H1 (cell line): ENCODE data around the gene MYBL2. TPM values are rescaled to one million over a fixed set of nuclear protein-coding genes. Genes with fewer than 3 reads are reported as not detected.

Experiments
- CTCF ChIA-PET: fragments of 300-600 bp; sonication (Branson Sonifier 250); formaldehyde crosslinking; loops from one replicate; lab custom pipeline; 2021; ENCODE audit not compliant: partially characterized antibody; lab: Charles Lee
- POLR2A ChIA-PET: fragments of 300-600 bp; sonication (Branson Sonifier 250); formaldehyde crosslinking; loops from one replicate; lab custom pipeline; 2021; ENCODE audit warnings: inconsistent platforms; ENCODE audit not compliant: partially characterized antibody; lab: Charles Lee
- DNase-seq, 2 experiments: peaks; one replicate each; pipeline versions ENCODE4 v3.0.0 to v3.0.0-alpha.2; 2010 to 2022; ENCODE audit warnings: low spot score in 2 of 2, low read depth in 1 of 2, mixed read lengths in 1 of 2
- FAIRE-seq: peaks from 2 replicates; lab custom pipeline; 2011; peaks lifted over from hg19 to GRCh38; lab: Jason Lieb, UNC
- H2AFZ ChIP-seq: 2 replicates; pipeline ENCODE4 v1.8.1; 2012; ENCODE audit warnings: low read length, inconsistent platforms
- H2AK5ac ChIP-seq: 2 replicates; pipeline ENCODE4 v1.6.1; 2013; ENCODE audit warnings: low read depth, low read length
- H2BK120ac ChIP-seq: replicated peaks from 2 replicates; pipeline ENCODE3; 2013; ENCODE audit warnings: low read depth, low read length, inconsistent platforms
- H2BK12ac ChIP-seq: 2 replicates; pipeline ENCODE4 v1.6.1; 2013; ENCODE audit warnings: low read depth, low read length
- H2BK15ac ChIP-seq: 2 replicates; pipeline ENCODE4 v1.6.1; 2013; ENCODE audit warnings: low read length
- H2BK20ac ChIP-seq: 2 replicates; pipeline ENCODE4 v1.6.1; 2013; ENCODE audit warnings: low read length
- H2BK5ac ChIP-seq: 2 replicates; pipeline ENCODE4 v1.6.1; 2013; ENCODE audit warnings: low read depth, low read length
- H3K14ac ChIP-seq: 2 replicates; pipeline ENCODE4 v1.6.1; 2013; ENCODE audit warnings: inconsistent platforms; ENCODE audit not compliant: insufficient read length
- H3K18ac ChIP-seq: 2 replicates; pipeline ENCODE4 v1.6.1; 2013; ENCODE audit warnings: low read length; ENCODE audit errors: extremely low read depth
- H3K23ac ChIP-seq: 2 replicates; pipeline ENCODE4 v1.6.1; 2013; ENCODE audit warnings: inconsistent platforms; ENCODE audit not compliant: insufficient read length
- H3K23me2 ChIP-seq: 2 replicates; pipeline ENCODE4 v1.6.1; 2013; ENCODE audit warnings: low read depth, low read length
- H3K27ac ChIP-seq: 2 replicates; pipeline ENCODE4 v1.6.1; 2011; ENCODE audit warnings: low read depth, low read length, inconsistent platforms
- H3K27me3 ChIP-seq, 4 experiments: replicated peaks in 1 of 4; 1 replicate in 1 of 4; 2 replicates in 3 of 4; pipeline versions ENCODE4 v1.6.1 to v1.8.1; 2011 to 2013; ENCODE audit warnings: low read length in 3 of 4, mild to moderate bottlenecking in 3 of 4, inconsistent platforms in 2 of 4, mixed read lengths in 2 of 4, moderate library complexity in 1 of 4; ENCODE audit not compliant: control insufficient read depth in 3 of 4, insufficient read depth in 3 of 4; ENCODE audit errors: extremely low read depth in 1 of 4
- H3K36me3 ChIP-seq, 4 experiments: 2 replicates each; pipeline versions ENCODE4 v1.6.1 to v1.8.1; 2011 to 2013; ENCODE audit warnings: mild to moderate bottlenecking in 4 of 4, low read length in 3 of 4, moderate library complexity in 2 of 4, control low read depth in 1 of 4, inconsistent platforms in 1 of 4; ENCODE audit not compliant: insufficient read depth in 4 of 4, control insufficient read depth in 2 of 4
- H3K4ac ChIP-seq: replicated peaks from 2 replicates; pipeline ENCODE3; 2013; ENCODE audit warnings: low read length, low read depth, mixed read lengths, inconsistent platforms; ENCODE audit not compliant: insufficient read length
- H3K4me1 ChIP-seq, 4 experiments: replicated peaks in 1 of 4; 1 replicate in 1 of 4; 2 replicates in 3 of 4; pipeline versions ENCODE4 v1.6.1 to v1.8.1; 2011 to 2013; ENCODE audit warnings: low read length in 3 of 4, inconsistent platforms in 2 of 4, mixed read lengths in 1 of 4; ENCODE audit not compliant: insufficient read depth in 4 of 4, control insufficient read depth in 3 of 4
- H3K4me2 ChIP-seq, 2 experiments: 2 replicates each; pipeline versions ENCODE4 v1.6.1 to v1.8.1; 2011 to 2013; ENCODE audit warnings: low read depth in 2 of 2, low read length in 2 of 2, control low read depth in 1 of 2, inconsistent platforms in 1 of 2, mild to moderate bottlenecking in 1 of 2; ENCODE audit not compliant: insufficient read depth in 1 of 2
- H3K4me3 ChIP-seq, 4 experiments: fragments of 200-600, 300-600 bp in 1 of 4; sonication (generic), shearing (Covaris generic), sonication (Bioruptor Twin) in 1 of 4; 2 replicates each; pipeline versions ENCODE4 v1.5.1 to v1.8.1; 2011 to 2016; ENCODE audit warnings: low read length in 4 of 4, low read depth in 3 of 4, control low read depth in 2 of 4, inconsistent platforms in 2 of 4, mild to moderate bottlenecking in 2 of 4, mixed read lengths in 1 of 4, moderate library complexity in 1 of 4; ENCODE audit not compliant: insufficient read depth in 2 of 4; ENCODE audit errors: extremely low read depth in 1 of 4
- H3K56ac ChIP-seq: replicated peaks from 2 replicates; pipeline ENCODE3; 2013; ENCODE audit warnings: low read depth, mild to moderate bottlenecking, mixed read lengths, low read length, inconsistent platforms; ENCODE audit not compliant: insufficient read length
- H3K79me1 ChIP-seq: 2 replicates; pipeline ENCODE4 v1.6.1; 2013; ENCODE audit warnings: low read depth, low read length, control low read depth
- H3K79me2 ChIP-seq, 2 experiments: 2 replicates each; pipeline versions ENCODE4 v1.6.1 to v1.8.1; 2012 to 2013; ENCODE audit warnings: low read length in 2 of 2, mild to moderate bottlenecking in 2 of 2, inconsistent platforms in 1 of 2; ENCODE audit not compliant: insufficient read depth in 2 of 2, control insufficient read depth in 1 of 2
- H3K9ac ChIP-seq, 4 experiments: replicated peaks in 1 of 4; 1 replicate in 1 of 4; 2 replicates in 3 of 4; pipeline versions ENCODE4 v1.6.1 to v1.8.1; 2011 to 2013; ENCODE audit warnings: low read depth in 3 of 4, low read length in 3 of 4, control low read depth in 2 of 4, mild to moderate bottlenecking in 2 of 4, moderate library complexity in 2 of 4, inconsistent platforms in 1 of 4; ENCODE audit errors: extremely low read depth in 1 of 4
- H3K9me3 ChIP-seq, 2 experiments: 2 replicates each; pipeline versions ENCODE4 v1.6.1 to v1.8.1; 2012 to 2013; ENCODE audit warnings: mild to moderate bottlenecking in 2 of 2, moderate library complexity in 2 of 2, control low read depth in 1 of 2, inconsistent platforms in 1 of 2, low read depth in 1 of 2, low read length in 1 of 2, mixed read lengths in 1 of 2; ENCODE audit not compliant: insufficient read depth in 2 of 2
- H4K20me1 ChIP-seq, 2 experiments: replicated peaks in 1 of 2; 2 replicates each; pipeline versions ENCODE3 to v1.8.1; 2011 to 2013; ENCODE audit warnings: inconsistent platforms in 2 of 2, low read length in 2 of 2, mild to moderate bottlenecking in 1 of 2; ENCODE audit not compliant: insufficient read depth in 2 of 2, control insufficient read depth in 1 of 2
- H4K5ac ChIP-seq: 2 replicates; pipeline ENCODE4 v1.6.1; 2013; ENCODE audit warnings: low read length, low read depth, mixed read lengths, inconsistent platforms; ENCODE audit not compliant: insufficient read length
- H4K8ac ChIP-seq: 2 replicates; pipeline ENCODE4 v1.8.0; 2013; ENCODE audit warnings: mild to moderate bottlenecking, moderate library complexity, low read length, inconsistent platforms; ENCODE audit not compliant: insufficient read depth; ENCODE audit errors: extremely low read depth
- H4K91ac ChIP-seq: replicated peaks from 2 replicates; pipeline ENCODE3; 2013; ENCODE audit warnings: low read length, mixed read lengths, inconsistent platforms; ENCODE audit not compliant: insufficient read length
- ASH2L ChIP-seq: fragments of 200-600, 300-600 bp; sonication (generic); IDR thresholded peaks from one replicate; pipeline ENCODE4 v1.7.1; 2017; ENCODE audit warnings: low read length
- CBX5 ChIP-seq: fragments of 300-800, 300-1000 bp; sonication (generic); IDR thresholded peaks from 2 replicates; pipeline ENCODE4 v1.7.1; 2016; ENCODE audit warnings: antibody characterized with exemption, low read length, low read depth
- CTBP2 ChIP-seq: IDR thresholded peaks from 2 replicates; pipeline ENCODE4 v1.7.0; 2011; ENCODE audit warnings: borderline replicate concordance, mild to moderate bottlenecking, moderate library complexity, mixed read lengths, low read length; ENCODE audit not compliant: insufficient read depth, insufficient read length
- FOSL1 ChIP-seq: IDR thresholded peaks from 2 replicates; pipeline ENCODE4 v1.6.1; 2011; ENCODE audit warnings: mild to moderate bottlenecking, low read depth, low read length, moderate library complexity; ENCODE audit not compliant: insufficient read depth
- JUN ChIP-seq: IDR thresholded peaks from 2 replicates; pipeline ENCODE4 v1.6.1; 2011; ENCODE audit warnings: low read depth, mild to moderate bottlenecking, improper control_type of control experiment, low read length
- JUND ChIP-seq: IDR thresholded peaks from 2 replicates; pipeline ENCODE4 v1.6.1; 2011; ENCODE audit warnings: mild to moderate bottlenecking, improper control_type of control experiment, low read length
- KDM4A ChIP-seq: IDR thresholded peaks from one replicate; pipeline ENCODE4 v1.7.1; 2012; ENCODE audit warnings: low read depth, mild to moderate bottlenecking, moderate library complexity, low read length, inconsistent platforms; ENCODE audit not compliant: severe bottlenecking
- MAX ChIP-seq: IDR thresholded peaks from 2 replicates; pipeline ENCODE4 v1.6.1; 2012; ENCODE audit warnings: inconsistent platforms
- PHF8 ChIP-seq: fragments of 200-600 bp; sonication (generic); conservative IDR thresholded peaks from 2 replicates; pipeline ENCODE4 v1.7.1; 2012; ENCODE audit warnings: low read depth, mild to moderate bottlenecking, inconsistent platforms, low read length, moderate library complexity
- POLR2A ChIP-seq, 2 experiments: IDR thresholded peaks; 1 replicate in 1 of 2; 2 replicates in 1 of 2; pipeline ENCODE4 v1.6.1; 2011; ENCODE audit warnings: low read depth in 2 of 2, low read length in 2 of 2, mild to moderate bottlenecking in 2 of 2; ENCODE audit errors: control extremely low read depth in 1 of 2
- SIRT6 ChIP-seq: IDR thresholded peaks from one replicate; pipeline ENCODE4 v1.7.1; 2012; ENCODE audit warnings: low read length, inconsistent platforms
- SP2 ChIP-seq: IDR thresholded peaks from 2 replicates; pipeline ENCODE4 v1.6.1; 2012; ENCODE audit warnings: mild to moderate bottlenecking, low read length, inconsistent platforms
- SP4 ChIP-seq: IDR thresholded peaks from 2 replicates; pipeline ENCODE4 v1.6.1; 2012; ENCODE audit warnings: low read length, inconsistent platforms
- SUZ12 ChIP-seq: fragments of 200-600 bp; sonication (generic); IDR thresholded peaks from 2 replicates; pipeline ENCODE4 v1.6.1; 2012; ENCODE audit warnings: mild to moderate bottlenecking, inconsistent platforms, low read length, moderate library complexity, mixed read lengths
- TBP ChIP-seq: IDR thresholded peaks from 2 replicates; pipeline ENCODE4 v1.6.1; 2011; ENCODE audit warnings: low read depth, low read length, improper control_type of control experiment
- YY1 ChIP-seq: IDR thresholded peaks from 2 replicates; pipeline ENCODE4 v1.6.1; 2011; ENCODE audit warnings: low read depth, mild to moderate bottlenecking, low read length
- WGBS, 2 experiments: shearing (Covaris generic) in 1 of 2; methylation state at CpG; one replicate each; pipeline versions ENCODE4 v1.1.6 to v1.1.7; 2013 to 2015; ENCODE audit warnings: low lambda C conversion rate in 2 of 2, mixed read lengths in 2 of 2, inconsistent platforms in 1 of 2, low coverage in 1 of 2, missing lambda C conversion rate in 1 of 2; ENCODE audit not compliant: insufficient replicate concordance in 2 of 2, insufficient coverage in 1 of 2, insufficient read length in 1 of 2; ENCODE audit errors: extremely low coverage in 1 of 2, missing lambda C conversion rate in 1 of 2; 5-methylcytosine and 5-hydroxymethylcytosine counted together
- polyA plus RNA-seq, 7 experiments: library from polyadenylated mRNA; depleted of rRNA in 3 of 7; stranded (reverse) in 5 of 7; unstranded in 2 of 7; fragments of >200 nt in 5 of 7; fragments of 200-250 nt in 2 of 7; gene quantifications; 1 replicate in 5 of 7; 2 replicates in 1 of 7; 4 replicates in 1 of 7; pipeline versions ENCODE4 v1.2.1 to v1.2.3, GENCODE V29; 2011 to 2013; ENCODE audit warnings: missing spikeins in 2 of 7, mixed read lengths in 2 of 7
- total RNA-seq: library from RNA; stranded (reverse); fragmentation: NEBNext Ultra II Directional; extraction: Animal tissue kit (Norgen Biotek cat#: 25700); gene quantifications from 2 replicates; pipeline ENCODE4 v1.2.1, GENCODE V29; 2021

The MYBL2 gene
- total and polyA plus RNA-seq, 2 of the 8 experiments (the other 6 are each of a cell fraction or from before 2014, with no cell fraction given) = 75.3 to 207 TPM

- Histone ChIP-seq H4K5ac (no peak overlapping the region), H3K23me2 (no peaks in the 10 kb centered on the region), H3K4me3 (no peak overlapping the region), H4K91ac (no peak overlapping the region), H4K20me1 (peaks cover 2 to 15% of the 10 kb centered on the region in 2 experiments), H3K4ac (no peak overlapping the region), H3K9me3 (no peaks in the 10 kb centered on the region), H3K14ac (no peak overlapping the region), H3K56ac (no peak overlapping the region), H3K79me2 (peaks cover 8 to 40% of the 10 kb centered on the region in 2 experiments; a peak in 3 of 4 replicates), H3K4me1 (no peaks in the 10 kb centered on the region), H2BK12ac (no peak overlapping the region), H2BK120ac (no peak overlapping the region), H2BK15ac (no peak overlapping the region), H3K18ac (no peak overlapping the region), H3K23ac (no peak overlapping the region), H3K27ac (no peak overlapping the region), H4K8ac (no peak overlapping the region), H3K27me3 (no peaks in the 10 kb centered on the region), H3K36me3 (peaks cover 11 to 33% (median 17%) of the 10 kb centered on the region in 4 experiments), H3K79me1 (peaks cover 19% of the 10 kb centered on the region; the same call in 1 of the 2 replicates), H3K4me2 (no peak overlapping the region), H2BK5ac (no peak overlapping the region), H3K9ac (no peak overlapping the region), H2AK5ac (no peak overlapping the region), H2BK20ac (no peak overlapping the region), H2AFZ (no peak overlapping the region)
- DNase-seq (no peak), FAIRE-seq (no peak)
- ChIA-PET POLR2A (interaction anchor here (1.1 to 4.0 kb wide), 4 partner anchors 10 to 155 kb away, joined by 4 to 15 read pairs (median 6); no protein-coding TSS in a partner anchor), CTCF (interaction anchor here (0.7 to 1.5 kb wide), 4 partner anchors 11 to 144 kb away, joined by 3 to 5 read pairs (median 3); no protein-coding TSS in a partner anchor)
- WGBS, 2 experiments = 96% methylated on average over 7 of the region's 7 CpGs; no CpG with 5 or more reads in 1 of the 2 experiments
- TF ChIP-seq CTBP2 (no peak), SUZ12 (no peak), TBP (no peak), FOSL1 (no peak), CBX5 (no peak), PHF8 (no peak), SIRT6 (no peak), YY1 (no peak), JUN (no peak), ASH2L (no peak), POLR2A (IDR thresholded peaks at IDR 0.05; ENCODE audit: control extremely low read depth in 1 of 2, low read depth in 2 of 2, low read length in 2 of 2) (no peak), MAX (no peak), SP4 (no peak), SP2 (no peak), JUND (no peak), KDM4A (no peak)
Observed at GRCh38 chr20:43680981-43681380, 14.1 kb downstream of the MYBL2 start.
